ENCODE data around the gene FRAS1. TPM values are rescaled to one million over a fixed set of nuclear protein-coding genes. Genes with fewer than 3 reads are reported as not detected.

The FRAS1 gene
- total and polyA plus RNA-seq, 2 of the 8 experiments (the other 6 are each of a cell fraction or from before 2014, with no cell fraction given): 38.5 to 109 TPM

DNA sequence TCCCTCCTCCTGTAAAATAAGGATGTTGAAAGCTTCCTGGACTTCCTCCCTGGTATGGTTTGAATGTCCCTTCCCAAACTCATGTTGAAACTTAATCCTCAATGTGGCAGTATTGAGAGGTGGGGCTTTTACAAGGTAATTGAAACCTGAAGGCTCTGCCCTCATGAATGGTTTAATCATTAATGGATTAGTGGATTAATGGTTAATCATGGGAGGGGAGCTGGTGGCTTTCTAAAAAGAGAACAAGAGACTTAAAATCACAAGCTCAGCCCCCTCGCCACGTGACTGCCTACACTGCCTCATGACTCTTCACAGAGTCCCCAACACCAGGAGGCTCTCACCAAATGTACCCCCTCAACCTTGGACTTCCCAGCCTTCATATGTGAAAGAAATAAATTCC is 369.8 kb downstream of the FRAS1 start:
- H3K9me3 ChIP-seq (ENCODE audit: insufficient read depth in 2 of 2, low read depth in 1 of 2, low read length in 1 of 2): no peaks in the 10 kb centered on the region
- H2BK120ac ChIP-seq (replicated peaks; ENCODE audit: low read depth, low read length): no peak overlapping the region
- no peak overlapping the region for H4K5ac ChIP-seq (ENCODE audit: insufficient read length, low read depth, low read length)
- H3K14ac ChIP-seq (ENCODE audit: insufficient read length): no peak overlapping the region
- H3K27me3 ChIP-seq (replicated peaks in 1 of 4; ENCODE audit: control insufficient read depth in 3 of 4, extremely low read depth in 1 of 4, insufficient read depth in 3 of 4, low read length in 3 of 4): no peaks in the 10 kb centered on the region
- no peak overlapping the region for H2BK20ac ChIP-seq (ENCODE audit: low read length)
- no peak overlapping the region for H4K8ac ChIP-seq (ENCODE audit: extremely low read depth, insufficient read depth, low read length)
- H3K36me3 ChIP-seq (ENCODE audit: control insufficient read depth in 2 of 4, insufficient read depth in 4 of 4, low read length in 3 of 4): peaks cover 8 to 66% (median 42%) of the 10 kb centered on the region in 4 experiments
- DNase-seq (ENCODE audit: low read depth in 1 of 2, low spot score in 2 of 2) (no peak), FAIRE-seq (no peak)
- no peak overlapping the region for H3K23ac ChIP-seq (ENCODE audit: insufficient read length)
- H3K4me3 ChIP-seq (ENCODE audit: extremely low read depth in 1 of 4, insufficient read depth in 2 of 4, low read depth in 3 of 4, low read length in 4 of 4): no peak overlapping the region
- no peak overlapping the region for H3K4ac ChIP-seq (replicated peaks; ENCODE audit: insufficient read length, low read depth, low read length)
- H3K27ac ChIP-seq (ENCODE audit: low read depth, low read length): no peak overlapping the region
- no peaks in the 10 kb centered on the region for H3K79me2 ChIP-seq (ENCODE audit: control insufficient read depth in 1 of 2, insufficient read depth in 2 of 2, low read length in 2 of 2)
- no peak overlapping the region for H2BK12ac ChIP-seq (ENCODE audit: low read depth, low read length)
- H3K79me1 ChIP-seq (ENCODE audit: low read depth, low read length): no peaks in the 10 kb centered on the region
- TF ChIP-seq MAX (IDR thresholded peaks at IDR 0.05): no peak
- no peak for TF ChIP-seq TEAD4 (IDR thresholded peaks at IDR 0.05; ENCODE audit: low read depth, low read length)
- TF ChIP-seq, protein P1, sequence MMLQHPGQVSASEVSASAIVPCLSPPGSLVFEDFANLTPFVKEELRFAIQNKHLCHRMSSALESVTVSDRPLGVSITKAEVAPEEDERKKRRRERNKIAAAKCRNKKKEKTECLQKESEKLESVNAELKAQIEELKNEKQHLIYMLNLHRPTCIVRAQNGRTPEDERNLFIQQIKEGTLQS (IDR thresholded peaks at IDR 0.05; ENCODE audit: insufficient read depth, low read depth, low read length): no peak
- TF ChIP-seq RBBP5 (IDR thresholded peaks at IDR 0.05; ENCODE audit: borderline replicate concordance, low read depth, low read length): no peak
- TF ChIP-seq BACH1 (IDR thresholded peaks at IDR 0.05; ENCODE audit: low read length): no peak
- TF ChIP-seq KDM5A (IDR thresholded peaks at IDR 0.05; ENCODE audit: low read length): no peak
- TF ChIP-seq RAD21 (IDR thresholded peaks at IDR 0.05 in 1 of 2, conservative IDR thresholded peaks at IDR 0.05 in 1 of 2; ENCODE audit: low read depth in 2 of 2, low read length in 2 of 2): no peak
- no peak for TF ChIP-seq KDM4A (IDR thresholded peaks at IDR 0.05; ENCODE audit: low read depth, low read length, severe bottlenecking)
- no peak for TF ChIP-seq CEBPB (IDR thresholded peaks at IDR 0.05; ENCODE audit: low read depth, low read length)
- TF ChIP-seq JUND (IDR thresholded peaks at IDR 0.05; ENCODE audit: low read length): no peak
- TF ChIP-seq CBX8 (IDR thresholded peaks at IDR 0.05; ENCODE audit: borderline replicate concordance, low read depth, low read length): no peak
- no peak overlapping the region for H2AFZ ChIP-seq (ENCODE audit: low read length)
- no peak overlapping the region for H2AK5ac ChIP-seq (ENCODE audit: low read depth, low read length)
- H2BK5ac ChIP-seq (ENCODE audit: low read depth, low read length): no peak overlapping the region
- POLR2A ChIA-PET (ENCODE audit: partially characterized antibody): interaction anchor here (1.0 kb wide), 1 partner anchor 223 kb away, joined by 3 read pairs; no protein-coding TSS in a partner anchor
- WGBS, 2 experiments (ENCODE audit: extremely low coverage in 1 of 2, insufficient coverage in 1 of 2, insufficient read length in 1 of 2, insufficient replicate concordance in 2 of 2, low coverage in 1 of 2, low lambda C conversion rate in 2 of 2, missing lambda C conversion rate in 1 of 2): 71% methylated on average over 2 of the region's 2 CpGs; no CpG with 5 or more reads in 1 of the 2 experiments
- CTCF ChIA-PET (ENCODE audit: partially characterized antibody): interaction anchor here (0.6 to 1.5 kb wide), 5 partner anchors 8 to 463 kb away, joined by 3 to 5 read pairs (median 3); no protein-coding TSS in a partner anchor
- no peak overlapping the region for H3K18ac ChIP-seq (ENCODE audit: extremely low read depth, low read length)
- H3K9ac ChIP-seq (replicated peaks in 1 of 4; ENCODE audit: extremely low read depth in 1 of 4, low read depth in 3 of 4, low read length in 3 of 4): no peak overlapping the region
- no peaks in the 10 kb centered on the region for H3K4me1 ChIP-seq (replicated peaks in 1 of 4; ENCODE audit: control insufficient read depth in 3 of 4, insufficient read depth in 4 of 4, low read length in 3 of 4)
- no peak overlapping the region for H3K56ac ChIP-seq (replicated peaks; ENCODE audit: insufficient read length, low read depth, low read length)
- no peak overlapping the region for H4K91ac ChIP-seq (replicated peaks; ENCODE audit: insufficient read length, low read length)
- no peak overlapping the region for H3K4me2 ChIP-seq (ENCODE audit: insufficient read depth in 1 of 2, low read depth in 2 of 2, low read length in 2 of 2)
- H3K23me2 ChIP-seq (ENCODE audit: low read depth, low read length): no peaks in the 10 kb centered on the region
- H4K20me1 ChIP-seq (replicated peaks in 1 of 2; ENCODE audit: control insufficient read depth in 1 of 2, insufficient read depth in 2 of 2, low read length in 2 of 2): no peaks in the 10 kb centered on the region
- H2BK15ac ChIP-seq (ENCODE audit: low read length): no peak overlapping the region

Data from H1 (cell line).